Testis (tissue), 3 donors: ENCODE results near the gene NR6A1. TPM values are rescaled to one million over a fixed set of nuclear protein-coding genes. Genes with fewer than 3 reads are reported as not detected.
A peak's percentile ranks its signal among the peaks of the same experiment; 100 is the strongest.

ENCODE experiments used
- DNase-seq: peaks from one replicate; pipeline ENCODE4 v3.0.0-alpha.2; 2019
- H3K27ac ChIP-seq, 2 donors: fragments of 200-600 bp; sonication (generic); one replicate each; pipeline ENCODE4 v1.5.1; 2019
- H3K27me3 ChIP-seq: fragments of 200-600 bp; sonication (generic); one replicate; pipeline ENCODE4 v1.5.1; 2019
- H3K36me3 ChIP-seq: fragments of 200-600 bp; sonication (generic); one replicate; pipeline ENCODE4 v1.5.1; 2017; ENCODE audit warnings: low read depth; ENCODE audit errors: missing control alignments
- H3K4me1 ChIP-seq: fragments of 200-600 bp; sonication (generic); one replicate; pipeline ENCODE4 v1.5.1; 2019
- H3K4me3 ChIP-seq, 2 donors: fragments of 200-600 bp; sonication (generic); one replicate each; pipeline ENCODE4 v1.5.1; 2017 to 2019
- H3K9me3 ChIP-seq: fragments of 200-600 bp; sonication (generic); one replicate; pipeline ENCODE4 v1.5.1; 2017
- POLR2A ChIP-seq: fragments of 450-650 bp; IDR thresholded peaks from one replicate; pipeline ENCODE4 v1.6.1; 2017; ENCODE audit warnings: antibody characterized with exemption, mild to moderate bottlenecking, moderate library complexity
- WGBS, 2 donors: methylation state at CpG; one replicate each; pipeline ENCODE4 v1.1.5; 2018; 5-methylcytosine and 5-hydroxymethylcytosine counted together
- intact Hi-C: fragments of 100-400 bp; cut with DNase I; formaldehyde crosslinking; loops from one replicate; pipeline ENCODE4 v1.15.1; 2023; ENCODE audit warnings: low total_unique reads
- polyA plus RNA-seq: library from polyadenylated mRNA; stranded (reverse); fragments of 350-450 nt; fragmentation: Illumina TruSeq; extraction: RNeasy Lipid Tissue Mini Kit (QIAGEN cat#74804); gene quantifications from one replicate; pipeline ENCODE4 v1.2.3, GENCODE V29; 2014; ENCODE audit warnings: low read depth, low replicate concordance; ENCODE audit not compliant: insufficient read depth
- total RNA-seq, 2 donors: library from RNA; depleted of rRNA; stranded (reverse); fragments of >200 nt; gene quantifications; one replicate each; pipeline ENCODE4 v1.2.3, GENCODE V29; 2016
- TF ChIP-seq, protein P1 (sequence below), 3 experiments: fragments of 450-650 bp in 2 of 3; fragments of 200-600 bp in 1 of 3; sonication (generic) in 1 of 3; IDR thresholded peaks; one replicate each; pipeline ENCODE4 v1.5.1; 2016 to 2019; ENCODE audit warnings: antibody characterized with exemption in 3 of 3, mild to moderate bottlenecking in 2 of 3, moderate library complexity in 1 of 3

NR6A1 gene
- total and polyA plus RNA-seq, 3 donors from 2014 or later = 54.6 to 100 (median 92.1) TPM

DNA sequence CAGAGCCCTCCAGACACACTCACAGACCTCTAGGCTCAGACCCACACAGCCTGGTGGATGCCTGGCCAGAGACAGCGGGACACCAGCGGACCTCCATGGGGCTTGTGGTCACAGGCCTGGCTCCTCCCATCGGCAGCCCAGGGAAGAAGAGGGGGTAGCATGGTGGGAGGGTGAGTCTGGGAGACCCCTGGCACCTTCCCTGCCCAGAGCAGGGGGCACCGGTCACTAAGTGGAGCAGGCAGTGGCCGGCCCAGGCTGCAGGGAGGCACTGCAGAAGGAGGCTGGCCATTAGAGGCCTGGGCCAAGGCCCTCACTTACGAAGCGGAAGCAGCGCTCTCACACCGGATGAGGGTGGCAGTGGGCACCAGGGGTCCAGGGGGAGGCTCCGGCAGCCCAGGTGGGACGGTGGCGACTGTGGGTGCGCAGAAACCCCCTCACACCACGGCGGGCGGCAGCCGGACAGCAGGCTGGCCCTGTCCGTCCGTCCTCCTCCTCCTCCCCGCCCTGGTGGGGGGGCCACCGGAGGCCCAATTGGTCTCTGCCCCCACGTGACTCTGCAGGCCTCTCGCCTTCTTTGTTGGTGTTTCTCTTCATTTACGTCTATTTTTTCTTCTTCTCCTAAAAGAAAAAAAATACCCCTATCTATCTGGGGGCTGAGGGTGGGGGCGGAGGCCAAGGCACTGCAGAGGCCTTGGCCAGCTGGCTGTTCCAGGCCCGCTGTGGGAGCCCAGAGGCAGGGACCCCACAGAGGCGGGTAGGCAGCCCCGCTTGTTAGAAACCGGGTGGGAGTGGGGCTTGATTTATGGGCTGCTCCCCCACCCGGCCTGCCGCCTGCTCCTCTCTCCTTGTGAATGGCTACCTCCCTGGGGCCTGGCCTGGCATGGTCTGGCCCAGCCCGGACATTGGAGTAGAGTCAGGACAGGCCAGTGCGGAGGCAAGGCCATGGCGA is 263.9 kb downstream of the NR6A1 start, which contains the start of gene NR5A1:
Gene NR5A1, minus strand, starts transcription at position 469 of the 949 bp plus-strand sequence. CDS start 4,004 bp downstream, outside the sequence.
- H3K4me1 ChIP-seq = peaks cover 36% of the 10 kb centered on the region
- WGBS, 2 donors = 27 to 52% methylated on average over 31 to 32 of the region's 34 CpGs
- H3K27me3 ChIP-seq = no peaks in the 10 kb centered on the region
- H3K9me3 ChIP-seq = no peaks in the 10 kb centered on the region
- H3K4me3 ChIP-seq = peak within 1 kb of the TSS; percentile 61 to 76
- peak within 1 kb of the TSS; percentile 53 to 78 for H3K27ac ChIP-seq
- DNase-seq = peak; percentile 84
- TF ChIP-seq, protein P1, sequence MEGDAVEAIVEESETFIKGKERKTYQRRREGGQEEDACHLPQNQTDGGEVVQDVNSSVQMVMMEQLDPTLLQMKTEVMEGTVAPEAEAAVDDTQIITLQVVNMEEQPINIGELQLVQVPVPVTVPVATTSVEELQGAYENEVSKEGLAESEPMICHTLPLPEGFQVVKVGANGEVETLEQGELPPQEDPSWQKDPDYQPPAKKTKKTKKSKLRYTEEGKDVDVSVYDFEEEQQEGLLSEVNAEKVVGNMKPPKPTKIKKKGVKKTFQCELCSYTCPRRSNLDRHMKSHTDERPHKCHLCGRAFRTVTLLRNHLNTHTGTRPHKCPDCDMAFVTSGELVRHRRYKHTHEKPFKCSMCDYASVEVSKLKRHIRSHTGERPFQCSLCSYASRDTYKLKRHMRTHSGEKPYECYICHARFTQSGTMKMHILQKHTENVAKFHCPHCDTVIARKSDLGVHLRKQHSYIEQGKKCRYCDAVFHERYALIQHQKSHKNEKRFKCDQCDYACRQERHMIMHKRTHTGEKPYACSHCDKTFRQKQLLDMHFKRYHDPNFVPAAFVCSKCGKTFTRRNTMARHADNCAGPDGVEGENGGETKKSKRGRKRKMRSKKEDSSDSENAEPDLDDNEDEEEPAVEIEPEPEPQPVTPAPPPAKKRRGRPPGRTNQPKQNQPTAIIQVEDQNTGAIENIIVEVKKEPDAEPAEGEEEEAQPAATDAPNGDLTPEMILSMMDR (IDR thresholded peaks at IDR 0.05) = no peak
- TF ChIP-seq POLR2A = no peak
- no peaks in the 10 kb centered on the region for H3K36me3 ChIP-seq
- intact Hi-C loops = no loop called here

DNA sequence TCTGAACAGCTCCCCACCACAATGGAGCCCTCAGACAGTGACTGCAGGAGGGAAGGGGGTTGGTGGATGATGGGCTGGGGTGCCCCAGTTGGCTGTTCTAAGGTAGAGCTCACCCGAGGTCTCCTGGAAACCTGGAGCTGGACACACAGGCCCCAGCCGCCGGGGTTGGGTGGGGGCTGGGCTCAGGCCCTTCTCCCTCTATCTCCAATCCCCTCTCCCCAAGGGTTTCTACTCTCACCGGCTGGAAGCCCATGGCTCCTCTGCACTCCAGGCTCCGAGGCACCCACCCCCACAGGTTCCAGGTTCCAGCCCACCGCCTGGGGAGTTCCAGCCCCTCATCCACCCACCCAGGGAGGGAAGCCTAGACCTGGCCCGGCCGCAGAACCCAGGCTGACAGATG is 264.7 kb downstream of the NR6A1 start:
- H3K27me3 ChIP-seq = no peaks in the 10 kb centered on the region
- no peaks in the 10 kb centered on the region for H3K9me3 ChIP-seq
- H3K4me1 ChIP-seq = peaks cover 29% of the 10 kb centered on the region
- H3K36me3 ChIP-seq = no peaks in the 10 kb centered on the region
- H3K4me3 ChIP-seq = peak overlapping the region; percentile 61 to 76
- H3K27ac ChIP-seq = peak overlapping the region; percentile 53 to 78
- TF ChIP-seq POLR2A = no peak
- TF ChIP-seq, protein P1 (IDR thresholded peaks at IDR 0.05) = no peak
- WGBS, 2 donors = 21 to 33% methylated on average over 5 to 6 of the region's 8 CpGs
- no peak for DNase-seq
- intact Hi-C loops = no loop called here

DNA sequence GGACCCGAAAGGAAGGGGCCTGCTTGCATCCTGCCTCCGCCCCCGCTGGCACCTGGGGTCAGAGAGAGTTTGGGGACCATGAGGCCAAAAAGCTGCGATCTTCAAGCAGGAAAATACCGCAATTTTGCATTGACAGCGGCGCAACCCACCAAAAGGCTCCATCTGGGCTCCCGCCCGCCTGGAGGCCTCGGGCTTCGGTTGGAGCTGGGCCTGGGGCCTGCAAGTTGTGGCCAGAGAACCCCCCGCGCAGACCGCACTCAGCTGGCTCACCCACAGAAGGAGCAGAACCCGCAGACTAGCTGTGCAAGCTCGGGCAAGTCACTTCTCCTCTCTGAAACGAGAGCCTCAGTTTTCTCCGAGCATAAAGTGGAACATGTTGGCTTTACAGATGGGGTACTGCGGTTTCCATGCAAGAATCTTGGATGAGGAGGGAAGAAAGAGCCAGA is 265.2 kb downstream of the NR6A1 start:
- peak overlapping the region in 1 of 2 donors; percentile 76 for H3K4me3 ChIP-seq
- TF ChIP-seq, protein P1 (IDR thresholded peaks at IDR 0.05) = no peak
- TF ChIP-seq POLR2A = no peak
- H3K27ac ChIP-seq = peak overlapping the region in 1 of 2 donors; percentile 53
- 29 to 51% methylated on average over 4 to 19 of the region's 19 CpGs for WGBS, 2 donors
- no peaks in the 10 kb centered on the region for H3K36me3 ChIP-seq
- H3K9me3 ChIP-seq = no peaks in the 10 kb centered on the region
- H3K4me1 ChIP-seq = peaks cover 24% of the 10 kb centered on the region
- intact Hi-C loops = no loop called here
- DNase-seq = no peak
- H3K27me3 ChIP-seq = no peaks in the 10 kb centered on the region

DNA sequence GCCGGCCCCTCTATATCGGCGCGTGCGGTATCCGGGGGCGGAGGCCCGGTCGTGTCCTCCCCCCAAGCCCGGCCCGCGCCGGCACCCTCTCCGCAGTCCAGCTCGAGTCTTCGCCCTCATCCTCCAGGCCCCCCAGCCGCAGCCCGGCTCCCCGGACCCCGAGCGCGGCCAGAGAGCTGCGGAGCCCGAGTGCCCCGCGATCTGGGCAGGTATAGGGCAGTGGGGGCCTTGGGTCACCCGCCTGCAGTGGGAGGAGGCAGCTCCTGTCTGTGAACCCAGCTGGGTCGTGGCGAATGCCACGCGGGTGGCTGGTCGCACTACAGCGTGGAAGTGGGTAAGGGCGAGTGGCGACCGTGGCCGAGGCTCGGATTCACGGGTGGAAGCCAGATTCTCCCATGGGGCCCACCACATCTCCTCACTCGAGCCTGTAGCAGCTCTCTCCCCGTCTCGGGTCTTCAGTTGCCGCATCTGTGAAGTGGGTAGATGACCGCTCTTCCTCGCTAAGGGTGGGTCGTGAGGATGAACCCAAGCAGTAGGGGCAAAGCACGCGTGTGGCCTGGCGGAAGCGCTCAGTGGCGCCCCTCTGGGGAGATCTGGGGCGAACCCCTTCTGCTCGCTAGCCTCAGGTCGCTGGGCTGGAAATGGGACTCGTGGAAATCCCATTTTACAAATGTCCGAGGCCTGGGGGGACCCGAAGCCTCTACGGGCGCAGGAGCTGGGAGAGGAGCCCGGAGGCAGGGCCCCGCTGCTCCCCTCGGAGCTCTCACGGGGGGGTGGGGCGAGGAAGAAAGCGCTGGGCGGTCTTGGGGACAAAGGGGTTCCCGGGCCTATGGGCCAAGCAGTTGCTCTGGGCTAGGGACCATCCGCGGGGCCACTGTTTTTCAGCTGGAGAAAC is 265.9 kb downstream of the NR6A1 start:
- 33 to 56% methylated on average over 19 to 68 of the region's 69 CpGs for WGBS, 2 donors
- no peaks in the 10 kb centered on the region for H3K36me3 ChIP-seq
- DNase-seq = no peak
- peaks cover 24% of the 10 kb centered on the region for H3K4me1 ChIP-seq
- H3K9me3 ChIP-seq = no peaks in the 10 kb centered on the region
- intact Hi-C loops = no loop called here
- peak overlapping the region in 1 of 2 donors; percentile 53 for H3K27ac ChIP-seq
- no peak for TF ChIP-seq POLR2A
- TF ChIP-seq, protein P1 (IDR thresholded peaks at IDR 0.05) = no peak
- H3K4me3 ChIP-seq = peak overlapping the region in 1 of 2 donors; percentile 76
- H3K27me3 ChIP-seq = no peaks in the 10 kb centered on the region
